Stimulated activated CD8-positive, alpha-beta memory T cell treated with anti-CD3 and anti-CD28 coated beads, Interleukin-4, amount 100 ng/mL, for 4 hours (primary cell): ENCODE data around the gene AJM1.
"Not testable (repeated sequence)": the region's sequence is repeated elsewhere in the genome, so short reads cannot be mapped to it uniquely, and the experiment has no call there.

Experiments
- DNase-seq, 2 donors: peaks; one replicate each; pipeline ENCODE4 v3.0.0-alpha.2; 2020; ENCODE audit warnings: low read depth in 2 of 2, low spot score in 1 of 2

Gene AJM1

DNA sequence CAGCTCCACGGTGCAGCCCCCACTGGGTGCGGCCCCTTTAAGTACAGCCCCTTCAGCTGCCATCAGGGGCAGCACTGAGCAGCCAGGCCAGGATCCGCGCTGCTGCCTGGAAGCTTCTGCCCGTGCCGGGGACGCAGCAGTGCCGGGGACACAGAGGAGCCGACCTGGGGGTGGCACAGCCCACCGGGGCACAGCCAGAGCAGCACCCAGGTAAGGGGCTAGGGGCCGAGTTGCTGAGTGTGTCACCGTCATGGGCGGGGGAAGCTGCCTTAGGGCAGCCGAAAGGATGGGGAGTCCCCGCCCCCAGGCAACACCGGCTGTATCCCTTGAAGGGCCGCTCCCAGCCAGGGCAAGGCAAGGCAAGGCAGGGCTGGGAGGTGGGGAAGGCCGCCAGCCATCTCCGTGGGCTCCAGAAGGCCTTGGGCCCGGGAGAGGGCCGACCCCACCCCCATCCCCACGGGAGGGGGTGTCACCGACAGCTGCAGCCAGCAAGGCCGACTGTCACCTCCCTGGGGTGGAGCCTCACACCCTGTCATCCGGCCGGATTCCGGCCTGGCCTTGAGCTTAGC lies at the start of gene AJM1:
AJM1 (plus strand) TSS at position 99 of the 569 bp plus-strand sequence. CDS start 1,937 bp downstream, outside the sequence.
- DNase-seq, result peak; percentile 49 to 52

DNA sequence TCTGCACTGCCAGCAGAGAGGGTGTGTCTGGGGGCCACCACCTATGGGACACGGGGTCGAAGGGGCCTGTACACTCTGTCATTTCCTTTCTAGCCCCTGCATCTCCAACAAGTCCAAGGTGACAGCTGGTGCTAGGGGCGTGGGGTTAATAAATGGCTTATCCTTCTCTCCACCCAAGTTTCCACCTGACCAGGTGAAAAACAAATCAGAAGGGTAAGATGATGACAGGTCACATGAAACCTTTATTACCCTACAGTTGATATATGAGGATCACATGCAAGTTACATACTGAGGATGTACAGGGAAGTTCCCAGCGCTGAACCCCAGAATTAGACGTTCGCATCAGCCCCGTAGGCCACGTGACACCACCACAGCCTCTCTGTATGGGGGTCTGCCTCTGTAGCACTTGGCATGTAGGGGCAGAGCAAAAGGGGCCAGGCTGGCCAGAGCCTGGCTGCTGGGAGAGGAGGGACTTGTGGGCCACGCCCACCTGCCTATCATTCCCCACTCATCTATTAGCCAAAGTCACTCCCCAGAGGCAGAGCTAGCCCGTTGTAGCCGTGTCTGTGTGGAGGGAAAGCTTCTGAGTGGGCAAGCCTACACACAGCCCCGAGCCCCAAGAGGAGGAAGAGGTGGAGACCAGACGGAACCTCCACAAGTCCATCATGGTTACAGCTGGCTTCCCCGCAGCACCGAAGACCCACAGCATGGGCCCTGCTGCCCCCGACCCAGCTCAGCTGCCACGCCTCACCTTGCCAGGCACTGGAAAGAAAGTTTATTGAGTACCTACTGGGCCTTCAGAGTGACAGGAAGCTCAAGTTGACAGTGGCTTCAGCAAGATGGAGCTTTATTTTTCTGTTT lies 49.0 kb upstream of the AJM1 start:
- no peak for DNase-seq

DNA sequence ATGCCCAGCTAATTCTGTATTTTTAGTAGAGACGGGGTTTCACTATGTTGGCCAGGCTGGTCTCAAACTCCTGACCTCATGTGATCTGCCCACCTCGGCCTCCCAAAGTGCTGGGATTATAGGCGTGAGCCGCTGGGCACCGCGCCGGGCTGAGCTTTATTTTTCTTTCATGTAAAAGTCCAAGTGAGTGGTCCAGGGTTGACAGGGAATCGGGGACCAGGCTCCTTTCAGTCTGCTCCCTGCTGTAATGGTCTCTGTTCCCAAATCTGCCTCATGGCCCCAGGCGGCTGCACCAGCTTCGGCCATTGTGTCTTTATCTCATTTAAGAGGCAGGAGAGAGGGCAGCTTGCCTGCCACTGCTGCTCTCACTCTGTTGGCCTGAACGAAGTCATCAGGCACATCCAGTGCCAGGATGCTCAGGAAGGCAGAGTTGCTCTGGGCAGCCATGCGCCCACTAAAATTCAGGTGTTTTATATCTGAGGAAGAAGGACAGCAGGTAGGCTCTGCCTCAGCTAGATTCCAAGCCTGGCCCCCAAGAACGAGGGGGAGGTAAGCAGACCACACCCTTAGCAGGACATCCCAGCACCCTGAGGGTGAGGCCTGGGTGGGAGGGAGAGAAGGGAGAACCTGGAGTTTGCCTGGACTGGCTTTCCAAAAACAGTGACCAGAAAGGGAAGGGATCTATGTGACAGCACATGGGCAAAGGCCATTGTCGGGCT lies 47.8 kb upstream of the AJM1 start:
- DNase-seq, result no peak

DNA sequence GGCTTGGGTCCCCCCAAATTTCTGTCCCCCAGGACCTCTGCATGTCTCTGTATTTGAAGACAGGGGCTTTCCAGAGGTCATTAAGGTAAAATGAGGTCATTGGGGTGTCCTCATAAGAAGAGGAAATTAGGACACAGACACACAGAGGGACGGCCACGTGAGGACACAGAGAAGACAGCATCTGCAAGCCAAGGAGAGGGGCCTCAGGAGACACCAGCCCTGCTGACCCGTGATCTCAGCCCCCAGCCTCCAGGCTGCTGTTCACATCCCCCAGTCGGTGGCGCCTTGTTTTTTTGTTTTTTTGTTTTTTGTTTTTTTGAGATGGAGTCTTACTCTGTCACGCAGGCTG lies 47.3 kb upstream of the AJM1 start:
- DNase-seq, result no peak

DNA sequence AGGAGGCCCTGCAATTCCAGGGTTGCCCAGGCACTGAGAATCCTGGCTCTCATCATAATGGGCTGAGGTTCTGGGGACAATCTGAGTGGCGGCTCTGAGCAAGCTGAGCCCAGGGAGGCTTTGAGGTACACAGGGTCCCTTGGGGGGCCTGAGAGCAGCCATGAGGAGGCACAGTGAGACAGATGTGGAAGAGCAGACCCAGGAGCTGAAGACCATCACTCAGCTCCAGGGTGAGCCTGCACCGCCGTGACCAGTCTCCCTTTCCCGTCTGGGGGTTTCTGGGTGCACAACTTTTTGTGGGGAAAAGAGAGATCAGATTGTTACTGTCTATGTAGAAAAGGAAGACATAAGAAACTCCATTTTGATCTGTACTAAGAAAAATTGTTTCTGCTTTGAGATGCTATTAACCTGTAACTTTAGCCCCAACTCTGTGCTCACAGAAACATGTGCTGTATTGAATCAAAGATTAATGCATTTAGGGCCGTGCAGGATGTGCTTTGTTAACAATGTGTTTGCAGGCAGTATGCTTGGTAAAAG lies 46.0 kb upstream of the AJM1 start, which contains the start of gene CCDC183:
CCDC183 (plus strand) TSS at position 101 of the 537 bp plus-strand sequence; CDS start at position 161, 60 bp downstream.
- DNase-seq, result no peak

DNA sequence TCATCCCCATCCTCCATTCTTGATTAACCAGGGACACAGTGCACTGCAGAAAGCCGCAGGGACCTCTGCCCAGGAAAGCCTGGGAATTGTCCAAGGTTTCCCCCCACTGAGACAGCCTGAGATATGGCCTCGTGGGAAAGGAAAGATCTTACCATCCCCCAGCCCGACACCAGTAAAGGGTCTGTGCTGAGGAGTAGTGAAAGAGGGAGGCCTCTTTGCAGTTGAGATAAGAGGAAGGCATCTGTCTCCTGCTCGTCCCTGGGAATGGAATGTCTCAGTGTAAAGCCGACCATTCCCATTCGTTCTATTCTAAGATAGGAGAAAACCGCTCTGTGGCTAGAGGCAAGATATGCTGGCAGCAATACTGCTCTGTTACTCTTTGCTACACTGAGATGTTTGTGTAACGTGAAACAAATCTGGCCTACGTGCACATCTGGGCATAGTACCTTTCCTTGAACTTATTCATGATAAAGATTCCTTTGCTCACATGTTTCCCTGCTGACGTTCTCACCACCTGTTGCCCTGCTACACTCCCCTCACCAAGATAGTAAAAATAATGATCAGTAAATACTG lies 45.4 kb upstream of the AJM1 start:
- DNase-seq, result not testable (repeated sequence)

- no peak for DNase-seq
Observed at GRCh38 chr9:136798708-136799078, 43.6 kb upstream of the AJM1 start.

GRCh38 chr9:136799079-136799853 lies 43.0 kb upstream of the AJM1 start:
- DNase-seq, result no peak

- DNase-seq, result peak; percentile 72 to 88
Observed at GRCh38 chr9:136799854-136800657, 42.2 kb upstream of the AJM1 start.

- DNase-seq, result no peak
Observed at GRCh38 chr9:136802321-136802720, 40.0 kb upstream of the AJM1 start.

DNA sequence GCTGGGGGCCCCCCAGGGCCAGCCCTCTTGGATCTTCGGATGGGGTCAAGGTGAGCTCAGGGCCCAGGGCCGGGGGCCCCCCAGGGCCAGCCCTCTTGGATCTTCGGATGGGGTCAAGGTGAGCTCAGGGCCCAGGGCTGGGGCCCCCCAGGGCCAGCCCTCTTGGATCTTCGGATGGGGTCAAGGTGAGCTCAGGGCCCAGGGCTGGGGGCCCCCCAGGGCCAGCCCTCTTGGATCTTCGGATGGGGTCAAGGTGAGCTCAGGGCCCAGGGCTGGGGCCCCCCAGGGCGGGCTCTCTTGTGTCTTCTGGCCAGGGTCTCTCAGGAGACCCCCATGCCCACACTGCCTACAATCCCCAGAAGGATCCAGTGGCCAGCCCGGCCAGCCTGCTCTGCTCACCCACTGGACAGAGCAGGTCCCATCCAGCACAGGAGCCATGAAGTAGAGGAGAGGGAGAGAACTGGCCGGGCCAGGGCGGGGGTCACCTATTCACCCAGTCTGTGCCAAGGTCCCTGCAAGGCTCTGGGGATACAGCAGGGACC lies 39.2 kb upstream of the AJM1 start:
- DNase-seq, result not testable (repeated sequence)

DNA sequence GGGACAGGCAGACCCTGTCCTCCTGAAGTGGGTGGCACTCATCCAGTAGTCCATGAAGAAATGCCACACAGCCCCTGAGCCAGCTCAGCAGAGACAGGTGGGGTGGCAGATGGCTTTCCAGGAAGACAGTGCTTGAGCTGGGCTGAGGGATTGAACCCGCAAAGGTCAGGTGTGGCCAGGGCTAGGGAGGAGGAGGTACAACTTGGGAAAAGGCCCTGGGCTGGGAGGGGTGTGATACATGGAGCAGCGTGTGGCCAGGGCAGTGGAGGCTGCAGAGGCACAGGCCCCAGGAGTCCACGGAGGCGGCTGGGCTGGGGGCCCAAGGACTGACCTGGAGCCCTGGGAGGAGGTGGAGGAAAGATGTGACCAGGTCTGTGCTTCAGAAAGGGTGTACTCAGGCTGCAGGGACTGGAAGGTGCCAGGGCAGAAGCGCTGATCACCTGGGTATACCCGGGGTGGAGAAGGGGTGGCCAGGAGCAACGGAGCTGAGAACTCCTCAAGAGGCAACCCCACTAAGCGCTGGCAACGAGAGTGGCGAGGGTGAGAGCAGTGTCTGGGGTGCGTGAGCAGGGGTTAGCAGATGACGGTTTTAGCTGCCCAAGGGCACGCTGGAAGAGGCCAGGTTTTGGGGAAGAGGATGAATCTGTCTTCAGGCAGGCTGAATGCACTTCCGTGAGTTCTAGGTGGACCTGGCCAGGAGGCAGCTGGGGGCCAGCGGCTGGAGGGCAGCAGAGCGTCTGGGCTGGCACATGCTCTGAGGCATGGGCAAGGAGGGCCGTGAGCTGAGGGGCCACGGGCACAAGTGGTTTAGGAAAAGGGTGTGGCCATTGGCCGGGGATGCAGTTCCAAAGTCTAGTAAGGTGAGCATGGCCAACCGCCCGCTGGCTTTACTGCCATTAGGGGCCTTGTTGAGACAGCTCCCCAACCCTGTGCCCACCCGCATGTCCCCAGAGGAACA lies 38.4 kb upstream of the AJM1 start:
- DNase-seq, result no peak

DNA sequence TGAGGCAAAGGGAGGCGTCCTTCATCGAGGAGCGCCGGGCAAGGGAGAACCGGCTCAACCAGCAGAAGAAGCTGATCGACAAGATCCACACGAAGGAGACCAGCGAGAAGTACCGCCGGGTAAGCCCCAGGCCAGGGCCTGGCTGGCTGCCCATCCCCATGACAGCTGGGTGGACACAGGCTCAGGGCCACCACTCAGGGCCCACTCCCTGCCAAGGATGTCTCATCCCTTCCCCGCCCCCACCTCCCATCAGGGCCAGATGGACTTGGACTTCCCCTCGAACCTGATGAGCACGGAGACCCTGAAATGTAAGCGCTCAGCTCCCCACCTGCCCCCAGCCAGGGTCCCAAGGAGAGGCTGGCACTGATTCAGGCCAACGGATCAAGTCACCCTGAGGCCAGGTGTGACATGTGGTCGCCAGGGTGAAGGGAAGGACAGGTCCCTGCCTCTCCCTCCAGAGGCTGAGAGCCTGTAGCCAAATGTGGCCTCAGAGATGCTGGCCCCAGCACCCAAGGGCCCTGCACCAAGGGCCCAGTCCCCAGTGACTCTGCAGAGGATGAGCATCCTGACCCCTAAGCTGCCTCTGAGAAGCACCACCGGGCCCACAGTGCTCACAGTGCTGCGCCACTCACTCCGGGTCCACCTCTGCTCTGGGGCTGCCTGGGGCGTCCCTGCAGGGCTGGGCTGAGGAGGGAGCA lies 37.6 kb upstream of the AJM1 start:
- no peak for DNase-seq

GRCh38 chr9:136805207-136805740 lies 37.0 kb upstream of the AJM1 start:
- no peak for DNase-seq

- DNase-seq, result no peak
Observed at GRCh38 chr9:136806067-136806466, 36.2 kb upstream of the AJM1 start.

- no peak for DNase-seq
Observed at GRCh38 chr9:136806631-136807201, 35.6 kb upstream of the AJM1 start.
